Fibroblast of pulmonary artery (primary cell): Measurements from ENCODE around the gene NOP9.
"Not testable (repeated sequence)": the region's sequence is repeated elsewhere in the genome, so short reads cannot be mapped to it uniquely, and the experiment has no call there.

Source experiments
- DNase-seq: peaks from one replicate; pipeline ENCODE4 v3.0.0-alpha.2; 2010; ENCODE audit warnings: low read depth
- H3K4me3 ChIP-seq: replicated peaks from 2 replicates; pipeline ENCODE4 v1.5.1; 2011; ENCODE audit warnings: low read depth, mild to moderate bottlenecking, control low read depth, low read length, moderate library complexity
- TF ChIP-seq, protein P1 (sequence below): IDR thresholded peaks from 2 replicates; pipeline ENCODE4 v1.5.1; 2011; ENCODE audit warnings: mild to moderate bottlenecking, control low read depth, low read length, inconsistent platforms; ENCODE audit errors: missing control alignments

NOP9 gene

DNA sequence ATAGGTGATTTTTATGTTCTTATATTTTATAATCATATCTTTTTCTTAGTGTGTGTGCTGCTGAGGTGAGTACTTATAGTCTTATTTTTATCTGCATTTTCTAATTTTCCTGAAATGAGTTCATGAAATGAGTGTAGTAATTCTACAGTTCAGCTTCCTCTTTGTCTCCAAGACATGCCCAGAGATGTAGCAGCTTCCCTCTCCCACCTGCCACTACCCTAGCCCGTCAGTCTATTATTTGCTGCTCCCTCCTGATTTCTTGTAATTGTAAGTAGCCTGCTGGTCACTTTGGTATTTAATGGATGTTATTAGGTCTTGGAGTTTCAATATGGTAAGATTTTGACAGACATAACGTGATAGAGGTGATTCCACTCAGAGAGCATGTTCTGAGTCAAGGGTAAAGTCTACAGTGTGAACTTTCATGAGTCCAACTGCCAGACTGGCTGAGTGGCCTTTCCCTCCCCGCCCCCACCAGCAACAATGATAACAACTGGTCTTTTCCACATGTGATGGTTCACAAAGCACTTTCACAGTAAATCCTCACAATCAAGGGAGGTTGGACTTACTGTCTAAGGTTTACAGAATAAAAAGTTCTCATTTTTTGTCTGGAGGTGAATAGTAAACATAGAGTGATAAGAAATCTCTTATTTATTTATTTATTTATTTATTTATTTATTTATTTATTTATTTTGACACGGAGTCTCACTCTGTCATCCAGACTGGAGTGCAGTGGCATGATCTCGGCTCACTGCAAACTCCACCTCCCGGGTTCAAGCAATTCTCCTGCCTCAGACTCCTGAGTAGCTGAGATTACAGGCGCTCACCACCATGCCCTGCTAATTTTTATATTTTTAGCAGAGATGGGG is 44.4 kb downstream of the NOP9 start:
- TF ChIP-seq, protein P1, sequence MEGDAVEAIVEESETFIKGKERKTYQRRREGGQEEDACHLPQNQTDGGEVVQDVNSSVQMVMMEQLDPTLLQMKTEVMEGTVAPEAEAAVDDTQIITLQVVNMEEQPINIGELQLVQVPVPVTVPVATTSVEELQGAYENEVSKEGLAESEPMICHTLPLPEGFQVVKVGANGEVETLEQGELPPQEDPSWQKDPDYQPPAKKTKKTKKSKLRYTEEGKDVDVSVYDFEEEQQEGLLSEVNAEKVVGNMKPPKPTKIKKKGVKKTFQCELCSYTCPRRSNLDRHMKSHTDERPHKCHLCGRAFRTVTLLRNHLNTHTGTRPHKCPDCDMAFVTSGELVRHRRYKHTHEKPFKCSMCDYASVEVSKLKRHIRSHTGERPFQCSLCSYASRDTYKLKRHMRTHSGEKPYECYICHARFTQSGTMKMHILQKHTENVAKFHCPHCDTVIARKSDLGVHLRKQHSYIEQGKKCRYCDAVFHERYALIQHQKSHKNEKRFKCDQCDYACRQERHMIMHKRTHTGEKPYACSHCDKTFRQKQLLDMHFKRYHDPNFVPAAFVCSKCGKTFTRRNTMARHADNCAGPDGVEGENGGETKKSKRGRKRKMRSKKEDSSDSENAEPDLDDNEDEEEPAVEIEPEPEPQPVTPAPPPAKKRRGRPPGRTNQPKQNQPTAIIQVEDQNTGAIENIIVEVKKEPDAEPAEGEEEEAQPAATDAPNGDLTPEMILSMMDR = no peak
- H3K4me3 ChIP-seq = no peak overlapping the region
- DNase-seq = no peak

GRCh38 chr14:24347134-24347533 is 47.5 kb downstream of the NOP9 start:
- TF ChIP-seq, protein P1 = no peak
- no peak overlapping the region for H3K4me3 ChIP-seq
- no peak for DNase-seq

GRCh38 chr14:24348186-24348585 is 48.5 kb downstream of the NOP9 start:
- H3K4me3 ChIP-seq = no peak overlapping the region
- TF ChIP-seq, protein P1 = no peak

GRCh38 chr14:24349742-24350141 is 50.1 kb downstream of the NOP9 start:
- TF ChIP-seq, protein P1 = no peak
- DNase-seq = no peak
- no peak overlapping the region for H3K4me3 ChIP-seq

More at GRCh38 chr14:24348186-24348585, 48.5 kb downstream of the NOP9 start:
- no peak for DNase-seq

- H3K4me3 ChIP-seq = no peak overlapping the region
- TF ChIP-seq, protein P1 = no peak
- DNase-seq = peak; percentile 41
Observed at GRCh38 chr14:24351517-24351916, 51.9 kb downstream of the NOP9 start.

- no peak overlapping the region for H3K4me3 ChIP-seq
- DNase-seq = peak; percentile 63
- TF ChIP-seq, protein P1 = no peak
Observed at GRCh38 chr14:24353559-24354481, 54.2 kb downstream of the NOP9 start.

DNA sequence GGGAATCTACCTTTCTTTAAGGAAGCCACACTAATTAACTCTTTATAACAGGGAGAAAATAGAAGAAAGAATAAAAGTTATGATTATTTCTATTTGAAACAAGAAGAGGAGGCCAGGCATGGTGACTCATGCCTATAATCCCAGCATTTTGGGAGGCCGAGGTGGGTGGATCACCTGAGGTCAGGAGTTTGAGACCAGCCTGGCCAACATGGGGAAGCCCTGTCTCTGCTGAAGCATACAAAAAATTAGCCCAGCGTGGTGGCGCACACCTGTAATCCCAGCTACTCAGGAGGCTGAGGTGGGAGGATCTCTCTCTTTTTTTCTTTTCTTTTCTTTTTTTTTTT is 54.8 kb downstream of the NOP9 start:
- not testable (repeated sequence) for DNase-seq, H3K4me3 ChIP-seq
